ENCODE results near the gene FRMD8. TPM values are rescaled to one million over a fixed set of nuclear protein-coding genes. Genes with fewer than 3 reads are reported as not detected.
A peak's percentile ranks its signal among the peaks of the same experiment; 100 is the strongest.

Gene FRMD8
- total RNA-seq, 6 donors from 2014 or later: 31.4 to 77.5 (median 45.8) TPM

- no peaks in the 10 kb centered on the region for H3K27me3 ChIP-seq
- H3K4me1 ChIP-seq: peaks cover 24 to 50% (median 34%) of the 10 kb centered on the region in 4 donors
- ATAC-seq (ENCODE audit: low FRiP score in 2 of 2) (peak; percentile 24 to 48), DNase-seq (peak; percentile 89 to 95)
- no peaks in the 10 kb centered on the region for H3K9me3 ChIP-seq
- peak within 1 kb of the TSS; percentile 97 to 100 (median 100) for H3K27ac ChIP-seq
- TF ChIP-seq POLR2AphosphoS5 (IDR thresholded peaks at IDR 0.05): peak; percentile 100
- peak in 1 of 6 experiments; percentile 35 for TF ChIP-seq CTCF (IDR thresholded peaks at IDR 0.05)
- TF ChIP-seq EP300 (IDR thresholded peaks at IDR 0.05): peak in 2 of 4 donors; percentile 72 to 99
- TF ChIP-seq POLR2A (IDR thresholded peaks at IDR 0.05): peak; percentile 99 to 100 (median 100)
- 1% methylated on average over 24 to 31 of the region's 40 CpGs for WGBS, 2 donors
- H3K36me3 ChIP-seq: peaks cover 0 to 43% (median 8%) of the 10 kb centered on the region in 4 donors
- peak within 1 kb of the TSS; percentile 66 to 93 (median 74) for H3K4me3 ChIP-seq
Observed at GRCh38 chr11:65422633-65423515, 36.4 kb downstream of the FRMD8 start, which contains the start of gene NEAT1. Gene NEAT1 (plus strand): TSS chr11:65422798.

- Histone ChIP-seq H3K27ac (peak overlapping the region; percentile 97 to 100 (median 100)), H3K4me3 (peak overlapping the region; percentile 66 to 93 (median 74)), H3K27me3 (no peaks in the 10 kb centered on the region), H3K9me3 (no peaks in the 10 kb centered on the region), H3K36me3 (peaks cover 0 to 50% (median 8%) of the 10 kb centered on the region in 4 donors), H3K4me1 (peaks cover 19 to 50% (median 35%) of the 10 kb centered on the region in 4 donors)
- 1 to 5% methylated on average over 19 of the region's 19 CpGs for WGBS, 2 donors
- DNase-seq (peak in 1 of 2 donors; percentile 23), ATAC-seq (ENCODE audit: low FRiP score in 2 of 2) (no peak)
- TF ChIP-seq CTCF (IDR thresholded peaks at IDR 0.05): no peak
- TF ChIP-seq POLR2AphosphoS5 (IDR thresholded peaks at IDR 0.05): peak; percentile 1 to 89
- peak in 2 of 4 donors; percentile 7 to 19 for TF ChIP-seq POLR2A (IDR thresholded peaks at IDR 0.05)
- TF ChIP-seq EP300 (IDR thresholded peaks at IDR 0.05): no peak
Observed at GRCh38 chr11:65423516-65424204, 37.2 kb downstream of the FRMD8 start.

GRCh38 chr11:65424205-65425104 lies 38.0 kb downstream of the FRMD8 start:
- 1% methylated on average over 18 of the region's 18 CpGs for WGBS, 2 donors
- Histone ChIP-seq H3K27me3 (no peaks in the 10 kb centered on the region), H3K36me3 (peaks cover 0 to 54% (median 8%) of the 10 kb centered on the region in 4 donors), H3K9me3 (no peaks in the 10 kb centered on the region), H3K4me3 (peak overlapping the region; percentile 66 to 93 (median 74)), H3K27ac (peak overlapping the region; percentile 97 to 100 (median 100)), H3K4me1 (peaks cover 18 to 50% (median 36%) of the 10 kb centered on the region in 4 donors)
- DNase-seq: peak; percentile 32 to 88
- peak in 3 of 4 donors; percentile 26 to 66 (median 30) for TF ChIP-seq POLR2A (IDR thresholded peaks at IDR 0.05)
- no peak for TF ChIP-seq CTCF (IDR thresholded peaks at IDR 0.05)
- peak; percentile 1 to 77 for TF ChIP-seq POLR2AphosphoS5 (IDR thresholded peaks at IDR 0.05)
- peak in 1 of 4 donors; percentile 13 for TF ChIP-seq EP300 (IDR thresholded peaks at IDR 0.05)
- no peak for ATAC-seq (ENCODE audit: low FRiP score in 2 of 2)
